HepG2 (cell line): ENCODE measurements around the gene PHACTR1. TPM values are rescaled to one million over a fixed set of nuclear protein-coding genes. Genes with fewer than 3 reads are reported as not detected.

Source experiments
- ATM ChIP-seq: fragments of 450-650 bp; IDR thresholded peaks from 2 replicates; pipeline ENCODE4 v1.7.1; 2017; ENCODE audit warnings: mild to moderate bottlenecking, borderline replicate concordance
- ZBTB40 ChIP-seq, 2 experiments: fragments of 450-650 bp in 1 of 2; sonication (generic) in 1 of 2; formaldehyde crosslinking in 1 of 2; IDR thresholded peaks; 2 replicates each; pipeline versions ENCODE4 v1.6.1 to v1.8.0; 2016 to 2022; ENCODE audit warnings: antibody characterized with exemption in 1 of 2, mild to moderate bottlenecking in 1 of 2, missing genetic modification reagents in 1 of 2
- ZNF33A ChIP-seq: sonication (generic); formaldehyde crosslinking; IDR thresholded peaks from 2 replicates; pipeline ENCODE4 v1.5.1; 2020; ENCODE audit warnings: missing genetic modification reagents, mild to moderate bottlenecking, moderate library complexity, borderline replicate concordance
- ZNF510 ChIP-seq: sonication (generic); formaldehyde crosslinking; IDR thresholded peaks from 2 replicates; pipeline ENCODE4 v1.4.0; 2020; ENCODE audit warnings: low read depth, mild to moderate bottlenecking, missing genetic modification reagents
- ZNF580 ChIP-seq: IDR thresholded peaks from 2 replicates; pipeline ENCODE4 v1.6.1; 2016; ENCODE audit warnings: low read depth, borderline replicate concordance
- polyA plus RNA-seq, 8 experiments: library from polyadenylated mRNA; depleted of rRNA in 3 of 8; stranded (reverse) in 7 of 8; unstranded in 1 of 8; fragments of >200 nt; fragmentation: Illumina TruSeq in 4 of 8; extraction: Trizol in 4 of 8; gene quantifications; 2 replicates each; pipeline versions ENCODE4 v1.2.1 to v1.2.3, GENCODE V29; 2011 to 2016; ENCODE audit warnings: low read depth in 4 of 8, missing spikeins in 1 of 8, mixed read lengths in 1 of 8; ENCODE audit not compliant: insufficient read depth in 1 of 8
- total RNA-seq, 5 experiments: library from RNA; depleted of rRNA; stranded (reverse); fragments of >200 nt; fragmentation: Illumina TruSeq; extraction: Trizol; gene quantifications; 2 replicates each; pipeline ENCODE4 v1.2.3, GENCODE V29; 2016; ENCODE audit warnings: low read depth in 1 of 5

PHACTR1 gene
- total and polyA plus RNA-seq, 2 of the 13 experiments (the other 11 are each of a cell fraction or from before 2014, with no cell fraction given), result 0.09 TPM; not detected in 1

DNA sequence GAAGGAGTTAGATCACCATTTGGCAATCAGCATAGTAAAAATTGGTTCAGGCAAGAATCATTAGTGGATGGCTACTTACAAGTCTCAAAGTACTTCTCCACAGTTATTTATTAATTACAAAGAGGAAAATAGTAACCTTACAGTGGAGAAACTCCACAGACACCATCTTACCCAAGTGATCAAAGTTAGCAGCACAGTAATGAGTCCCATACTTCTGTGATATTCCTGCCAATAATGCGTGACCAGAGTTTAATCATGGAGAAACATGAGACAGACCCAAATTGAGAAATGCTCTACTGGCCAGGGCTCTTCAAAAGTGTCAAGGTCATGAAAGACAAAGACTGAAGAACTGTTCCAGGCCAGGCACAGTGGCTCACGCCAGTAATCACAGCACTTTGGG lies 602.3 kb downstream of the PHACTR1 start (continued):
- TF ChIP-seq ZBTB40 (IDR thresholded peaks at IDR 0.05) (no peak), ZBTB40 (CRISPR knock-in tag; IDR thresholded peaks at IDR 0.05) (no peak), ZNF580 (CRISPR knock-in tag) (no peak), ATM (no peak), ZNF33A (no peak), ZNF510 (no peak)
